CD14-positive monocyte (primary cell): ENCODE measurements around the gene IL1RL2. TPM values are rescaled to one million over a fixed set of nuclear protein-coding genes. Genes with fewer than 3 reads are reported as not detected.

Experiments
- DNase-seq, 3 donors: peaks; one replicate each; pipeline ENCODE4 v3.0.0-alpha.2; 2011 to 2022
- H2AFZ ChIP-seq: 2 replicates; pipeline ENCODE4 v1.6.0; 2012; ENCODE audit warnings: mild to moderate bottlenecking, low read depth, low read length, inconsistent platforms; ENCODE audit not compliant: insufficient read depth, poor library complexity, severe bottlenecking
- H3K27ac ChIP-seq, 2 donors: 1 replicate in 1 of 2; 2 replicates in 1 of 2; pipeline ENCODE4 v1.5.1; 2012 to 2013; ENCODE audit warnings: low read length in 2 of 2, control low read depth in 1 of 2, inconsistent platforms in 1 of 2, low read depth in 1 of 2, mild to moderate bottlenecking in 1 of 2
- H3K27me3 ChIP-seq, 2 donors: one replicate each; pipeline versions ENCODE4 v1.6.0 to v1.6.1; 2011 to 2013; ENCODE audit warnings: low read length in 2 of 2; ENCODE audit not compliant: control insufficient read depth in 2 of 2, insufficient read depth in 2 of 2
- H3K36me3 ChIP-seq, 2 donors: replicated peaks in 1 of 2; 1 replicate in 1 of 2; 2 replicates in 1 of 2; pipeline versions ENCODE4 v1.5.1 to v1.6.1; 2012 to 2013; ENCODE audit warnings: low read length in 2 of 2, control low read depth in 1 of 2, inconsistent platforms in 1 of 2, mild to moderate bottlenecking in 1 of 2; ENCODE audit not compliant: insufficient read depth in 2 of 2, control insufficient read depth in 1 of 2
- H3K4me1 ChIP-seq, 2 donors: 1 replicate in 1 of 2; 2 replicates in 1 of 2; pipeline versions ENCODE4 v1.5.1 to v1.6.1; 2012 to 2013; ENCODE audit warnings: low read length in 2 of 2, control low read depth in 1 of 2, inconsistent platforms in 1 of 2, mild to moderate bottlenecking in 1 of 2, moderate library complexity in 1 of 2; ENCODE audit not compliant: insufficient read depth in 2 of 2, control insufficient read depth in 1 of 2
- H3K4me2 ChIP-seq: replicated peaks from 2 replicates; pipeline ENCODE3; 2012; ENCODE audit warnings: low read length, moderate library complexity, mild to moderate bottlenecking; ENCODE audit not compliant: poor library complexity, severe bottlenecking; ENCODE audit errors: extremely low read depth
- H3K4me3 ChIP-seq, 3 experiments: fragments of 200-600 bp in 1 of 3; sonication (generic) in 1 of 3; replicated peaks in 1 of 3; 1 replicate in 2 of 3; 2 replicates in 1 of 3; pipeline ENCODE4 v1.5.1; 2011 to 2013; ENCODE audit warnings: low read length in 3 of 3, mild to moderate bottlenecking in 3 of 3, control low read depth in 2 of 3, low read depth in 2 of 3, inconsistent platforms in 1 of 3, moderate library complexity in 1 of 3
- H3K79me2 ChIP-seq: 2 replicates; pipeline ENCODE4 v1.6.0; 2012; ENCODE audit warnings: mild to moderate bottlenecking, control low read depth, inconsistent platforms, low read length, moderate library complexity; ENCODE audit not compliant: insufficient read depth
- H3K9ac ChIP-seq: 2 replicates; pipeline ENCODE4 v1.6.0; 2017; ENCODE audit warnings: low read length, mild to moderate bottlenecking; ENCODE audit not compliant: insufficient read depth, poor library complexity, severe bottlenecking
- H3K9me3 ChIP-seq, 2 donors: replicated peaks in 1 of 2; 1 replicate in 1 of 2; 2 replicates in 1 of 2; pipeline versions ENCODE4 v1.5.1 to v1.6.1; 2012 to 2013; ENCODE audit warnings: low read length in 2 of 2, control low read depth in 1 of 2; ENCODE audit not compliant: control insufficient read depth in 1 of 2, insufficient read depth in 1 of 2
- H4K20me1 ChIP-seq: 2 replicates; pipeline ENCODE4 v1.6.0; 2012; ENCODE audit warnings: mild to moderate bottlenecking, low read length, control low read depth, moderate library complexity; ENCODE audit not compliant: insufficient read depth
- H3K27ac Mint-ChIP-seq, 7 donors: one replicate each; pipeline ENCODE4 v1.8.0; 2020; ENCODE audit warnings: mild to moderate bottlenecking in 7 of 7, mixed read lengths in 7 of 7, moderate library complexity in 6 of 7, inconsistent platforms in 2 of 7
- H3K27me3 Mint-ChIP-seq, 3 donors: one replicate each; pipeline ENCODE4 v1.8.0; 2021 to 2022; ENCODE audit warnings: low read depth in 3 of 3, mild to moderate bottlenecking in 3 of 3, mixed read lengths in 3 of 3, moderate library complexity in 3 of 3, inconsistent platforms in 1 of 3
- H3K36me3 Mint-ChIP-seq, 2 donors: one replicate each; pipeline ENCODE4 v1.8.0; 2020; ENCODE audit warnings: mixed read lengths in 2 of 2, inconsistent platforms in 1 of 2, mild to moderate bottlenecking in 1 of 2
- H3K4me1 Mint-ChIP-seq: one replicate; pipeline ENCODE4 v1.8.0; 2020; ENCODE audit warnings: mild to moderate bottlenecking, mixed read lengths
- H3K4me3 Mint-ChIP-seq, 2 donors: one replicate each; pipeline ENCODE4 v1.8.0; 2020; ENCODE audit warnings: mild to moderate bottlenecking in 2 of 2, mixed read lengths in 2 of 2, moderate library complexity in 1 of 2
- H3K9me3 Mint-ChIP-seq, 7 donors: one replicate each; pipeline ENCODE4 v1.8.0; 2020 to 2022; ENCODE audit warnings: mixed read lengths in 7 of 7, mild to moderate bottlenecking in 6 of 7, moderate library complexity in 6 of 7, inconsistent platforms in 2 of 7
- CTCF ChIP-seq: fragments of 200-600 bp; IDR thresholded peaks from one replicate; pipeline ENCODE4 v1.8.0; 2022; ENCODE audit warnings: antibody characterized with exemption, mild to moderate bottlenecking
- WGBS: methylation state at CpG from one replicate; pipeline ENCODE4 v1.1.5; 2013; ENCODE audit warnings: missing lambda C conversion rate; ENCODE audit not compliant: insufficient coverage; 5-methylcytosine and 5-hydroxymethylcytosine counted together
- intact Hi-C, 2 donors: fragments of 100-400 bp; cut with micrococcal nuclease; formaldehyde crosslinking; loops; one replicate each; pipeline versions ENCODE4 v1.15.0 to v1.15.1; 2023
- polyA plus RNA-seq, 3 donors: library from polyadenylated mRNA; depleted of rRNA in 1 of 3; unstranded in 2 of 3; stranded (reverse) in 1 of 3; fragments of 300-500 nt in 2 of 3; fragments of >200 nt in 1 of 3; fragmentation: Illumina TruSeq in 2 of 3; gene quantifications; 1 replicate in 2 of 3; 2 replicates in 1 of 3; pipeline ENCODE4 v1.2.3, GENCODE V29; 2012 to 2021

IL1RL2 gene
- polyA plus RNA-seq, 3 donors, result 0.07 to 1.5 TPM; not detected in 1

- Mint-ChIP-seq H3K4me3 (peak overlapping the region in 1 of 2 donors; percentile 18), H3K36me3 (peaks cover 0 to 2% of the 10 kb centered on the region in 2 donors), H3K27ac (no peak overlapping the region), H3K9me3 (peaks cover 0 to 6% (median 2%) of the 10 kb centered on the region in 7 donors), H3K27me3 (peaks cover 20 to 29% (median 23%) of the 10 kb centered on the region in 3 donors), H3K4me1 (no peaks in the 10 kb centered on the region)
- Histone ChIP-seq H3K4me2 (no peak overlapping the region), H2AFZ (no peak overlapping the region), H3K4me3 (no peak overlapping the region), H3K9me3 (no peaks in the 10 kb centered on the region), H3K4me1 (peaks cover 16 to 24% of the 10 kb centered on the region in 2 donors), H3K27me3 (peaks cover 8 to 32% of the 10 kb centered on the region in 2 donors), H3K27ac (no peak overlapping the region), H3K36me3 (no peaks in the 10 kb centered on the region), H3K79me2 (no peaks in the 10 kb centered on the region), H4K20me1 (no peaks in the 10 kb centered on the region), H3K9ac (no peak overlapping the region)
- intact Hi-C loops, result loop anchor here in 1 of 2 donors (5.0 kb wide), 1 partner anchor 37 kb away; no protein-coding TSS in a partner anchor
- no peak for DNase-seq
- no CpG with 5 or more reads among the region's 2 CpGs for WGBS
- TF ChIP-seq CTCF, result no peak
These were observed 78.1 kb downstream of the IL1RL2 start for GRCh38 chr2:102264952-102265351.

- intact Hi-C loops, result loop anchor here in 1 of 2 donors (5.0 kb wide), 1 partner anchor 36 kb away; no protein-coding TSS in a partner anchor
- Histone ChIP-seq H3K4me2 (no peak overlapping the region), H3K79me2 (no peaks in the 10 kb centered on the region), H2AFZ (no peak overlapping the region), H3K4me3 (no peak overlapping the region), H3K27ac (no peak overlapping the region), H3K36me3 (no peaks in the 10 kb centered on the region), H3K9me3 (no peaks in the 10 kb centered on the region), H3K9ac (no peak overlapping the region), H3K4me1 (peaks cover 16 to 24% of the 10 kb centered on the region in 2 donors), H4K20me1 (no peaks in the 10 kb centered on the region), H3K27me3 (peaks cover 20 to 41% of the 10 kb centered on the region in 2 donors)
- no peak overlapping the region for H3K27ac Mint-ChIP-seq
- peaks cover 0 to 4% (median 0%) of the 10 kb centered on the region in 7 donors for H3K9me3 Mint-ChIP-seq
- no peak for TF ChIP-seq CTCF
- 71% methylated on average over 1 of the region's 1 CpG for WGBS
- H3K36me3 Mint-ChIP-seq, result peaks cover 0 to 2% of the 10 kb centered on the region in 2 donors
- peak overlapping the region in 1 of 2 donors; percentile 22 for H3K4me3 Mint-ChIP-seq
- H3K27me3 Mint-ChIP-seq, result peaks cover 32 to 37% (median 33%) of the 10 kb centered on the region in 3 donors
- H3K4me1 Mint-ChIP-seq, result no peaks in the 10 kb centered on the region
- DNase-seq, result no peak
These were observed 79.4 kb downstream of the IL1RL2 start for GRCh38 chr2:102266204-102266603.
